Measurements from ENCODE around the gene TUT1. TPM values are rescaled to one million over a fixed set of nuclear protein-coding genes. Genes with fewer than 3 reads are reported as not detected.

Gene TUT1
- total RNA-seq, 1 donor = 3.3 TPM

DNA sequence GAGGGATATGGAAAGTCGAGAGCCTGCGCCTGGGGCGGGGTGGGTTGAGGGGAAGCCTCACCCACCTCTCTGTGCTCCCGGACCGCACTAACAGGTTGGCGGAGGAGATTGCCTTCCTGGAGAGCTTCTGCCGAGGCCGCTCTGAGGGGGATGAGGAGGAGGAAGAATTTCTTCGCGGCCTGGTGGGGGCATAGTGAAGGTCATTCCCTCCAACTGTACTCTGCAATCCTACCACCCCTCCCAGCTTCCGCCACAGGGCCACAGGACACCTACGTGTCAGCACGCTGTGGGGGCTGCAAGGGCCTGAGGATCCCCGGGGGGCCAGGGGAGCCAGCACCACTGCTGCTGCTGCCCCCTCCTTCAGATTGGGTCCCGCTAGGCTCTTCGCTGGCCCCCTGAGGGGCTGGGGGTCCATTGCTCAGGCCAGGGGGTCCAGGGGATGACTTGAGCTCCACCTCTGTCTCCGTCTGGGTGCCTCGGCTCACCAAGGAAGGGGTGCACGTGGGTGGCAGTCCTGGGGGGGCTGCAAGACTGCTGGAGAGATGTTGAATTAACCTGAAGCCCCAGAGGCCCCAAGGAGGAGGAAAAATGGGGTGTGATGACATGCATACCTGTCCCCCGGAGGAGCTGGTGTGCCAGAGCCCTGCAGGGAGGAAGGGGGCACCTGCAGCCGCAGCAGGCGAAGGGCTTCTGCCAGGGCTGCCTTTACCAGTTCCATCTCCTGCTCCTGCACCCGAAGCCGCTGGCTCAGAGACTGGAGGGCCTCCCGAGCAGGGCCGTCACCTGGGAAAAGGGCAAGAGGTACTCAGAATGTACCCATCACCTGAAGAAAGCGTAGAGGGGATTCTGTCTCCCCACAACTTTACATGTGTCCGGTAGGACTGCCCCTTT lies 19.7 kb upstream of the TUT1 start:
- H3K4me1 ChIP-seq (ENCODE audit: insufficient read depth, low read length) = peaks cover 32% of the 10 kb centered on the region
- no peaks in the 10 kb centered on the region for H3K27me3 ChIP-seq (ENCODE audit: insufficient read depth, low read length)
- H3K9me3 ChIP-seq (ENCODE audit: low read depth, low read length) = no peaks in the 10 kb centered on the region
- H3K4me3 ChIP-seq (ENCODE audit: low read length) = peak overlapping the region; percentile 69

DNA sequence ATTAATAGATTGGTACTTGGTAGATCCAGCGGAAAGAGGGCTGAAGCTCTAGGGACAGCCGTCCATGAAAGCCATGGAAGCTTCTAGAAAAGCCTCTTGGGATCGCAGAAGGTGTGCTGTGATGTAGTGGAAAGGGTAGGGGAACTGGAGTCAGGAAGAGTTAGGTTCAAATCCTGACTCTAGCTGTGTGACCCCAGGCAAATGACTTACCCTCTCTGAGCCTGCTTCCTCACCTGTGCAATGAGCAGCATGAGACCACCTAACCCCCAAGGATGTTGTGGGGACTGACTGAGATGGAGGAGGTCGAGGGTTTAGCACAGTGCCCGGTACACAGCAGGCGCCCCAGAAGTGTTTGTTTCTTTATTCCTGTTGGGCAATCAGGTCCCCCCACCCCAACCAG lies 19.1 kb upstream of the TUT1 start:
- Histone ChIP-seq H3K4me3 (ENCODE audit: low read length) (no peak overlapping the region), H3K4me1 (ENCODE audit: insufficient read depth, low read length) (peaks cover 32% of the 10 kb centered on the region), H3K9me3 (ENCODE audit: low read depth, low read length) (no peaks in the 10 kb centered on the region), H3K27me3 (ENCODE audit: insufficient read depth, low read length) (no peaks in the 10 kb centered on the region)

DNA sequence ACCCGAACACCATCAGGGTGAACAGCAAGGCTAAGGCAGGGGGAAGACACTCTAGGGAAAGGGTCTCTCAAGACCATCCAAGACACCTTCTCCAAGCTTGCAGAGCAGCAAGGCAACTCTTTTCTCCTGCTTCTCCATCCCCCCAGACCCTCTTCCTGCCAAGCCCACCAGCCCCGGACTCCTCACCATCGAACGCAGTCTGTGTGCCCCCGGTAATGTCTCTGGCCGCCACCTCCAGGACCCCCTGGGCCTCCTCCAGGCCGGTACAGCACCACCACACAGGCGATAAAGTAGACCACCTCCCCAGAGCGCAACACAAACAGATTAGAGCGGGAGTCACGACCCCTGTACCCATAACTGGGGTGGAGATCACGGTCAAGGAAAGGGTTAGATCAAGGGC lies 17.5 kb upstream of the TUT1 start:
- Histone ChIP-seq H3K27me3 (ENCODE audit: insufficient read depth, low read length) (no peaks in the 10 kb centered on the region), H3K9me3 (ENCODE audit: low read depth, low read length) (no peaks in the 10 kb centered on the region), H3K4me1 (ENCODE audit: insufficient read depth, low read length) (peaks cover 32% of the 10 kb centered on the region), H3K4me3 (ENCODE audit: low read length) (no peak overlapping the region)

DNA sequence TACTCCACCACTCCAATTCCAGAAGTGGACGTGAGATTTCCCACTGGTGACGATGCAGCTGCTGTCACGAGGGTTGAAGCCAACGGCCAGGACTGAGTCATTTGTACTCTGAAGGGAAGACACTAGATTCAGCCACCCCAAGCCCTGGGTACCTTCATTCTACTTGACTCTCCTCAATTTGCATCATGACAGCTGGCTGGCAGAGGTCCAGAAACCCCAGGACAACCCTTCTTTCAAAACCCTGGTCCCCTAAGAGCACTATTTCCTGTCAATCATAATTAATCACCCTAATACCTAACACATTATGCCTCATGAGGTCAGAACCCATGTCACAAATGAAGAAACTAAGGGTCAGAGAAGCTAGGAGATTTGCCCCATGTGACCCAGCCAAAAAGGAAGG lies 16.4 kb upstream of the TUT1 start:
- H3K4me3 ChIP-seq (ENCODE audit: low read length) = no peak overlapping the region
- no peaks in the 10 kb centered on the region for H3K27me3 ChIP-seq (ENCODE audit: insufficient read depth, low read length)
- peaks cover 32% of the 10 kb centered on the region for H3K4me1 ChIP-seq (ENCODE audit: insufficient read depth, low read length)
- H3K9me3 ChIP-seq (ENCODE audit: low read depth, low read length) = no peaks in the 10 kb centered on the region

DNA sequence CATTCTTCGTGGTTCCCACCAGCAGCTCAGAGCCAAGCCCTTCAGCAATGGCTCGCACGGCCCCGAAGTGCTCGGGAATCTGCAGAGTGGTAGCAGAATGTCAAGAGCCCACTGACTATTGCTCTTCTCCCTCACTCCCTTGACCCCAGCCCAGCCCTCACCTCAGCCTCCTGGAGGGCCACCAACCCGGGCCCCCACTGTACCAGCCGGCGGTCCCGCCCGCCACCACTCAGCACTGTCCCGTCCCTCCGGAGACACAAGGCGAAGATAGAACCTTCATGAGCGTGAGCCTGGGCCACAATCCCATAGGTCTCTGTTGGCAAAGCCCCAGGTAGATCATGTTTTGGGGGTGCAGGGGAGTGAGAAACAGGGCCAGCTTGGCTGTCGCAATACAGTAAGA lies 14.6 kb upstream of the TUT1 start:
- Histone ChIP-seq H3K9me3 (ENCODE audit: low read depth, low read length) (no peaks in the 10 kb centered on the region), H3K27me3 (ENCODE audit: insufficient read depth, low read length) (no peaks in the 10 kb centered on the region), H3K4me3 (ENCODE audit: low read length) (no peak overlapping the region), H3K4me1 (ENCODE audit: insufficient read depth, low read length) (peaks cover 29% of the 10 kb centered on the region)

DNA sequence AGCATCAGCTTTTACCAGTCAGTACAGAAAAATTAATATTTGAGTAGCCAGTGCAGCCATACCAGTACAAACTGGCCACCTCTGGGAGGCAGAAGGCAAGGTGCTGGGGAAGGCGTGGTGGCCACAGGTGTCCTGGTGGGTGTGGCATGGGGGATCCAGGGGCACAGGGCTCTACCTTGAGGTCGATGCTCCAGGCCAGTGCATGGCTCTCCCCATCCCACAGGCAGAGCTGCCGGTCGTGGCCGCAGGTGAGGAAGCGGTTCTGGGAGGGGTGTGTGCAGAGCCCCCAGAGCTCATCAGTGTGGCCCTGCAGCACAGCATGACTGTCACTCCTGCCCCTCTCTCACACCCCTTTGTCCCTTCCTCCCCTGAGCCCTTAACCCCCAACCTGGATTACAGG lies 14.1 kb upstream of the TUT1 start:
- no peaks in the 10 kb centered on the region for H3K9me3 ChIP-seq (ENCODE audit: low read depth, low read length)
- H3K4me1 ChIP-seq (ENCODE audit: insufficient read depth, low read length) = peaks cover 28% of the 10 kb centered on the region
- H3K4me3 ChIP-seq (ENCODE audit: low read length) = no peak overlapping the region
- H3K27me3 ChIP-seq (ENCODE audit: insufficient read depth, low read length) = no peaks in the 10 kb centered on the region

DNA sequence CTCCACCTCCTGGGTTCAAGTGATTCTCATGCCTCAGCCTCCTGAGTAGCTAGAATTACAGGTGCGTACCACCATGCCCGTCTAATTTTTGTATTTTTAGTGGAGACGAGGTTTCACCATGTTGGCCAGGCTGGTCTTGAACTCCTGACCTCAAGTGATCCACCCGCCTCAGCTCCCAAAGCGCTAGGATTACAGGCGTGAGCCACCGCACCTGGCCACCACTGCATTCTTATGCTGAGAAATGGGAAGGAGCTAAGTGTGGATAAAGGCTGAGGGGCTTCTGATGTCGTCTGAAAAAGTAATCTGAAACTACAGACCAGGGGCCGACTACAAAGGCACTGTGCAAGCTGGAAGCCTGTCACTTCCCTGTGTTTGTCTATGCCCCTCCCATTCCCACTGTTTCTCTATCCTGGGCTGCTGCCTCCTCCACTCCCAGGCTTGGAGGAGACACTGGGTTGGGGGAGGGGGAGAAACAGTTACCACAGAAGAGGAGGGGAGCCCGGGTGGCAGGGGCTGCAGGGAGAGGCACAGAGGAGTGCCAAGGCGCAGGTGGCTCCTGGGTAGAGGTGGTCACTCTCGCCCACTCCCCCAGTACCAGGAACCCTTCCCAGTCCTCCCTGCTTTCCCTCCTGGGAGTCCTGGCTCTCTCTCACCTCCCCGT lies 13.3 kb upstream of the TUT1 start:
- H3K27me3 ChIP-seq (ENCODE audit: insufficient read depth, low read length) = no peaks in the 10 kb centered on the region

DNA sequence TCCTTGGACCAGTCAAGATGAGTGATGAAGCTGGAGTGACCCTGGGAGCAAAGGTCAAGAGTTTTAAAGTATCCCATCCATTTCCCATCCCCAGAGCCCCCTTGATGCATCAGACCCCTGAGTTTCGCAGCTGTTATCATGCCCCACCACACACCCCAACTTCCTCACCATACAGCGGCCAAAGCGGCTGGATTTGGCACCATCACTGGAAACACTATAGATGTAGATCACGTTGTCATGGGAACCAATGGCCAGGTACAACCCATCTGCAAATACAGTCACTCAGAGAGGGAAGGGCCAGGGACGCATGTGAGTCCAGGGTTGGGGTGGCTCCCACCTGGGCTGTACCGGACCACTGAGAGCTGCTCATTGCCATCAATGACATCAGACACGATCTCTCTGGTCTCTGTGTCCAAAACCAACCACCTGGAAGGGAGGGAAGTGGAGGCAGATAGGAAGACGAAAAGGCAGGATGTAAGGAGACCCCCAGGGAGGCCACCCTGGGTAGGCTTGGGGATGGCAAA lies 12.5 kb upstream of the TUT1 start:
- peaks cover 44% of the 10 kb centered on the region for H3K4me1 ChIP-seq (ENCODE audit: insufficient read depth, low read length)
- H3K27me3 ChIP-seq (ENCODE audit: insufficient read depth, low read length) = no peaks in the 10 kb centered on the region
- H3K9me3 ChIP-seq (ENCODE audit: low read depth, low read length) = no peaks in the 10 kb centered on the region
- H3K4me3 ChIP-seq (ENCODE audit: low read length) = no peak overlapping the region

More for the DNA sequence above, 13.3 kb upstream of the TUT1 start:
- Histone ChIP-seq H3K9me3 (ENCODE audit: low read depth, low read length) (no peaks in the 10 kb centered on the region), H3K4me3 (ENCODE audit: low read length) (no peak overlapping the region), H3K4me1 (ENCODE audit: insufficient read depth, low read length) (peaks cover 37% of the 10 kb centered on the region)

DNA sequence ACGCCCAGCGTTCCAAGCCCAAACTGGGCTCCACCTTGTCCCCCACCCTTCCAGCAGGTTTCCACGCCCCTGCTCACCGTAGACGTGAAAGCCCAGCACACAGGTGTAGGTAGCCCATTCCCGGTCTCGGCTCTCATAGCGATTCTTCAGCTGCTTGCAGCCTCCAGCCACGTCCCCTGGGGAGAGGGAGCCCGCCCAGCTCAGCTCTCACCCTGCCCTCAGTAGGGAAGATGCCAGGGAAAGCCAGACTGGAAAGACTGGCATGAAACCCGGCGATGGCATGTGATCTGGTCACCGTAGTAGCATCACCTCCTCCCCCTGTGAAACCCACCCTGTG lies 11.7 kb upstream of the TUT1 start:
- H3K4me1 ChIP-seq (ENCODE audit: insufficient read depth, low read length) = peaks cover 49% of the 10 kb centered on the region
- H3K9me3 ChIP-seq (ENCODE audit: low read depth, low read length) = no peaks in the 10 kb centered on the region
- no peaks in the 10 kb centered on the region for H3K27me3 ChIP-seq (ENCODE audit: insufficient read depth, low read length)
- H3K4me3 ChIP-seq (ENCODE audit: low read length) = no peak overlapping the region

DNA sequence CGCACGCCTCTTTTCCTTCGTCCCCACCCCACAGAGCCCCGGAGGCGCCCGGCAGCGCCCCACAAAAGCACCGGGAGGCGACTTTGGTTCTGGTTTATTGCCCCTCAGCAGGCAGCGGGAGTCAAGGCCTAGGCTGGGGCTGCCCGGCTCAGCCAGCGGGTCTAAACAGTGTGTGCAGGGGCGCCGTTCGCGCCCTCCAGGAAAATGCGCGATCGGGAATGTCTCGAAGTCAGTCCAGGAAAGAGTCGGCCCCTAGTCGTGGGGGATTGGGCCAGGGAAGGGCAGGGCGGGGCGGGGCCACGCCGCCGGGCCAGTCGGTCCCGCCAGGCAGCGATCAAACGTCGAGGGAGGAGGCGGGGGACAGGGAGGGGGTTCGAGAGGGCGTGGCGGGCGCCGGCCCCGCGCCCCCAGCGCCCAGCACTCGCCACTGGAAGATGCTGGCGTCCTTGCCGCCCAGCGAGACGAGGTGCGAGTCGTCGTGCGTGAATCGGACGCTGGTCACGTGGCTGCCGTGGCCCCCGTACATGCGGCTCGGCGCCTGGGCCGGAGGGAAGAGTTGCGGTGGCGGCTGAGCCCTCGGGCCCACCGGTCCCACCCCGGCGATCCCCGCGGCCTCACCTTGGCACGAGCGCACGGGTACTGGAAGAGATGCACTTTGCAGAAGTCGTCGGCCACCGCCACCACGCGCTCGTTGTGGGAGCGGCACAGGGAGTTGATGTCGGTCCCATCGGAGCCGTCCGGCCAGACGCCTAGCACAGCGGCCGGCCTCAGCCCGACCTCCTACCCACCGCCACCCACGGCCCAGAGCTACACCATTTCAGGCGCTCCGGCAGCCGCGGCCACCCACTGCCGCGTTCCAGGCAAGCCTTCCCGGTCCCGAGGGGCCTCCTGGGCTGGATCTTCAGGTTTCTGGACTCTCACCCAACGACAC lies 11.1 kb upstream of the TUT1 start:
- Histone ChIP-seq H3K9me3 (ENCODE audit: low read depth, low read length) (no peaks in the 10 kb centered on the region), H3K4me1 (ENCODE audit: insufficient read depth, low read length) (peaks cover 47% of the 10 kb centered on the region), H3K27me3 (ENCODE audit: insufficient read depth, low read length) (no peaks in the 10 kb centered on the region), H3K4me3 (ENCODE audit: low read length) (peak overlapping the region; percentile 93)

DNA sequence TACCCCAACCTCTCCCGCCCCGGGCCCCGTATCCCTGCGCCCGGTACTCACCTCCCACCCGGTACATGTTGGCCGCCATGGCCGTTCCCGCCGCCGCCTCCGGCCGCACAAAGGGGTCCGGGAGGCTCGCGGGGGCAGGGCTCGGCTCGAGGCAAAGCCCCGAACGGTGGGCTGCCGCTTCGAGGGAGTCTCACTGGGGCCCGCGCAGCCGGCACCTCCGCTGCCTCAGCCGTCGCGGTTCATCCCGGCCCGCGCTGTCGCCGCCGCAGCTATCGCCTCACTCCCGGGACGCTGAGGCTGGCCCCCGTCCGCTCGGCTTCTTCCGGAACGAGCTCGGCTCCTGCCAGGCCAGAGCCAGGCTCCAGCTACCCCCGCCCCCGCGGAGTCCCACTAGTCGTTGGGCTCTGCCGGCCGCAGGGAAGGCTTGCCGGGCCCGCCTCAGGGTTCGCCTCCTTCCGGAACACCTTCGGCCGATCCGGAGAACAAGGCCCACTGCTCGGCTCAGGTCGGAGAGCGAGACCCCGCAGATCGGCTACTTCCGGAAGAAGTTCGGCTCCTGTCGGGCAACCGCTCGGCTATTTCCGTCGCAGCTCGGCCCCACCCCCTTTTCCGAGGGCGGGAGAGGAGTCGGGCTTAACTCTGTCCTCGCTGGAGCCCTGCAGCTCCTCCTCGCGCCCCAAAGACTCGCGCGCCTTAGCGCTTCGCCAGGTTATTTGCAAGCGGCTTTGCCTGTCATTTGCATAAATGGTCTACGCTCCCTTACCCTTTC lies 10.2 kb upstream of the TUT1 start, which contains the start of gene MTA2:
MTA2 (minus strand) TSS at position 494 of the 769 bp plus-strand sequence; CDS start at position 79, 415 bp downstream.
- Histone ChIP-seq H3K4me1 (ENCODE audit: insufficient read depth, low read length) (peaks cover 49% of the 10 kb centered on the region), H3K27me3 (ENCODE audit: insufficient read depth, low read length) (no peaks in the 10 kb centered on the region), H3K4me3 (ENCODE audit: low read length) (peak within 1 kb of the TSS; percentile 93), H3K9me3 (ENCODE audit: low read depth, low read length) (no peaks in the 10 kb centered on the region)

DNA sequence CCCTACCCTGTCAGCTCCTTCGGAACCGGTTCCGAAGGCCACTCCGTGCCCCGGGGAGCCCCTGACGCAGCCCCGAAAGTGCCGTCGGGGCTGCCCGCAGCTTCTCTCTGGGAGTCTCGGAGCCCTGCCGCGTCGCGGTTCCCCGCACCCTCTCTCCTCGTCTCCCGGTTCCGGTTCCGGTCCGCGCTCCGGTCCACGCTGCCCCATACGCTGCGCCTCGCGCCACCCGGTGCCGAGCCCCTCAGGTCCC lies 9.7 kb upstream of the TUT1 start:
- H3K27me3 ChIP-seq (ENCODE audit: insufficient read depth, low read length) = no peaks in the 10 kb centered on the region
- H3K9me3 ChIP-seq (ENCODE audit: low read depth, low read length) = no peaks in the 10 kb centered on the region
- peaks cover 49% of the 10 kb centered on the region for H3K4me1 ChIP-seq (ENCODE audit: insufficient read depth, low read length)
- H3K4me3 ChIP-seq (ENCODE audit: low read length) = peak overlapping the region; percentile 93

DNA sequence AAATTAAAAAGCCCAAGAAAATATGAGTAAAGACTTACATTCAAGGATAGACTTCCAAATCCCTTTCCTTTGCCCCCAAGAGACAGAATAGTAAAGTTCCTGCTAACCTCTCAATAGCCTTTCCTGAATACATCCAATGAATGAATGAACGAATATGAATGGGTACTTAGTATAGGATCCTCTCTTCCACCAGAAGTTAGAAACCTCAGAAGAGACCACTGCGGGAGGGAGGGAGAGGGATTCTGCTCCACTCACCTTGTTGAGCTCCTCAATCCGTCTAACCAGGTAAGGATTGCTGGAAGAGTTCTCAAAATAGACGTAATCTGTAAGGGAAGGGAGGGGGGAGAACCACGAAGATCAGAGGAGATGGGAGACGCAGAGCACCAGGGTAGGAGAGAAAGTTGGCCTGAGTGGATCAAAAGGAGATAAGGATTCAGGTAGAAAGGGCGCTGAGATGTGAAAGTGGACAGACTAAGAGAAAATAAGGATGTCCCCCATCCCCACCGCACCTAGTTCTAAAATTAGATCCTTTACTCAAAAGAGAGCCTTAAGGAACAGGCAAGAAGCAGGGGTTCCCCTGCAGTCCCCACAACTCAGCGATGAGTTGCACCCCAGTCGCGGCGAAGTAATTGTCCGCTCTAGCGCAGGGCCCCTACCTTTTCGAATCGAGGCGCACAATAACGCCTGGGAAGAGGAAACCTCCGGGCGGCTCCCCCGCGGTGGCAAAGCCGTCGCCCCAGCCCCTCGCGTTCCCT lies 9.2 kb upstream of the TUT1 start:
- Histone ChIP-seq H3K9me3 (ENCODE audit: low read depth, low read length) (no peaks in the 10 kb centered on the region), H3K27me3 (ENCODE audit: insufficient read depth, low read length) (no peaks in the 10 kb centered on the region), H3K4me3 (ENCODE audit: low read length) (peak overlapping the region; percentile 93), H3K4me1 (ENCODE audit: insufficient read depth, low read length) (peaks cover 49% of the 10 kb centered on the region)

DNA sequence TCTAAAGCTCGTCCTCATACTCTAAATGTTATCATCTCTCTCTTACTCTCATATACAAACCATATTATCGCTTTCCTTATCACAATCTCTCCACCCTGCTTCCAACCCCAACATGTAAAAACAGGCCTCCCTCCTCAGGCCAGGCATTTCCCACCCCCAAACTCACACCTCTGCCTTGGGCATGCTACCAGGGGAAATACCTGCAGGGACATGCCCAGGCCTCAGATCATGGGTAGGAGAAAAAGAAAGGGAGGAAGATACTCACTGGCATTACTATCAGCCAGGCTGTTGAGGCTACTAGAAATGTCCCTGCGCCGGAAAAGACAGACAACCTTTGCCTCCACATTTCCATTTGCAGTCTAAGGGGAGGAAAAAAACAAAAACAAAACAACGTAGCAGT lies 8.6 kb upstream of the TUT1 start:
- peaks cover 49% of the 10 kb centered on the region for H3K4me1 ChIP-seq (ENCODE audit: insufficient read depth, low read length)
- no peaks in the 10 kb centered on the region for H3K9me3 ChIP-seq (ENCODE audit: low read depth, low read length)
- H3K4me3 ChIP-seq (ENCODE audit: low read length) = peak overlapping the region; percentile 93
- H3K27me3 ChIP-seq (ENCODE audit: insufficient read depth, low read length) = no peaks in the 10 kb centered on the region

Data from mononuclear cell (primary cell).